GM10847 (cell line): Measurements from ENCODE around the gene FNDC5.

Source experiments
- POLR2A ChIP-seq: IDR thresholded peaks from 2 replicates; pipeline ENCODE4 v1.6.1; 2011; ENCODE audit not compliant: insufficient read length; ENCODE audit errors: extremely low read depth

FNDC5 gene

DNA sequence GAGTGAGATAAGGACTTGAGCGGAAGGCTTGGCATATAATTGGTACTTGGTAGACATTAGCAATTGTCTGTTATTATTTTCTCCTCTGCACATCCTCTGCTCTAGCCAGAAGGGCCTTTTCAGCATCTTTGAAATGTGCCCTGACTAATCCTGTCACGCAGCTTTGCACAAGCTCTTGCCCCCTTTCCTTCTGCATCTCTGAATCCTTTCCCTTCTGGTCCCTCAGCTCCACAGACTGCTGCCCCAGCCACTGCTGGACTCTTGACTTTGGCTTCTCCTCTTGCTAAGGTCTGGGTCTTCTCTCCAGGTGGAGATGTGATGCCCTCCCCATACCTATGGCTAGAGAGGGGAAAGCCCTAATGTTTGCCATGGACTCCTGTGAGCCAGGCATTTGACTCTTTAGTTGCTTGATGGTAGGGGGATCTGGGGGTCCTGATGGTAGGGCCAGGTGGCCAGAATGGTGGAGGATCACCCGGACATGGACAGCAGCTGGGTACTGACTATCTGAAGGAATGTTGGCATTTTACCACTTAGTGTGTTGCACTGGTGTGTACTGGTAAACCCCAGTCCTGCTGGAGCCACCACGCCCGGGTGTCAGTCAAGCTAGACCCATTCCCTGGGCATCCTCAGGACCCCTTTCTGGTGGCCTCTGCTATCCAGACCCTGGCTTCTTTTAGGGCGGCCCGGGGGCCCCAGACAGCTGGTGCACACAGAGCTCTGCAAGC, 20.0 kb upstream of the FNDC5 start:
- no peak for TF ChIP-seq POLR2A

DNA sequence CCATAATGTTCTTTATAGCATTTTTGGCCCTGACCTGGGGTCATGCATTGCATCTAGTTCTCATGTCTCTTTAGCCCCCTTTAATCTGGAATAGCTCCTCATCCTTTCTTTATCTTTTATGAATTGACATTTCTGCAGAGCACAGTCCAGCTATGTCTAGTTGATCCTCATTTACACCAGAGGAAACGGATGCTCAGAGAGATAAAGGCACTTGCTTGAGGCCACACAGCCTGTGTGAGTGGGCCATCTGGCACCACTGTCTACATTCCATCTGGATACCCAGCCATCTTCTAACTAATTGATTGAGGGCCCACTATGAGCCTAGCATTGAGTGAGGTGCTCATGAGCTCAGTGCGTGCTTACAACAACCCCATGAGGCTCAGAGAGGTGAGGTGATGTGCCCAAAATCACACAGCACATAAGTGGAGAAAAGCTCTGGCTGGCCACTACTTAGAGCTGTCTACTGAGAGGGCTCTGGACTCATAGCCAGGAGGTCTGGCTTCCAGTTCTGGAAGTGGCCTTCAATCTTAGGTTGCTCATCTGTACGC, 19.1 kb upstream of the FNDC5 start:
- TF ChIP-seq POLR2A = no peak

DNA sequence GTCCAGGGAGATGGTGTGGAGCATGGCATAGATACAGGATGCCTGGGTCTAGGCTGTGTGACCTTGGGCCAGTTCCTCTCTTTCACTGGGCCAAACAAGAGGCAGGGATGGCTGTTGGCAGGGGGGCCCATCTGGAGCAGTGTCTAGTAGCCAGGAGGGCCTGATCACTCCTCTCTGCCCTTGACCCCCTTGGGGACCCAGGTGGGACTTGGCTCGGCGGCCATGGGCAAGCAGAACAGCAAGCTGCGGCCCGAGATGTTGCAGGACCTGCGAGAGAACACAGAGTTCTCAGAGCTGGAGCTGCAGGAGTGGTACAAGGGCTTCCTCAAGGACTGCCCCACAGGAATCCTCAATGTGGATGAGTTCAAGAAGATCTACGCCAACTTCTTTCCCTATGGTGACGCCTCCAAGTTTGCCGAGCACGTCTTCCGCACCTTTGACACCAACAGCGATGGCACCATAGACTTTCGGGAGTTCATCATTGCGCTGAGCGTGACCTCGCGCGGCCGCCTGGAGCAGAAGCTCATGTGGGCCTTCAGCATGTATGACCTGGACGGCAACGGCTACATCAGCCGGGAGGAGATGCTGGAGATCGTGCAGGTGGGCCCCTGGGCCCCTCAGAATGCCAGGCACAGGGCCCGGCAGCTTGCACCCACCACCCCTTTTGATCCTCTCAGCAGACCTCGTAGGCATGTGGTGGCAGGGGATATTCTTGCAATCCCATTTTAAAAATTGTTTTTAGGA, 18.1 kb upstream of the FNDC5 start:
- TF ChIP-seq POLR2A = no peak

DNA sequence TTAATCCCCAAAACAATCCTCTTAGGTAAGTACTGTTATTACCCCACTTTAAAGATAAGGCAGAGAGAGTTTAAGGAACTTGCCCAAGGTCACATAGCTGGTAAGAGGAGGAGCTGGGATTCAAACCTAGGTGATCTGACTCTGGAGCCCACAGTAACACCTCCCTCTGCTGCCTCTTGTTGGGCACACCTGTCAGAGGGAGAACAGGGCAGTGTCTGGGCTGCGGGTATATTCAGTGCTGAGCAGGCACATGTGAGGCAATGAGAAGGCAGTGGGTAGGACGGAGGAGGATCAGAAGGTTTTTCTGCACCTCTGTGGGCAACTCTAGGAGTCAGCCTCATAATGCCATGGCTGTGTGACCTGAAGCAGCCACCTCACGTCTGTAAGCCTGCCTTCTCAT, 17.4 kb upstream of the FNDC5 start:
- TF ChIP-seq POLR2A = no peak

DNA sequence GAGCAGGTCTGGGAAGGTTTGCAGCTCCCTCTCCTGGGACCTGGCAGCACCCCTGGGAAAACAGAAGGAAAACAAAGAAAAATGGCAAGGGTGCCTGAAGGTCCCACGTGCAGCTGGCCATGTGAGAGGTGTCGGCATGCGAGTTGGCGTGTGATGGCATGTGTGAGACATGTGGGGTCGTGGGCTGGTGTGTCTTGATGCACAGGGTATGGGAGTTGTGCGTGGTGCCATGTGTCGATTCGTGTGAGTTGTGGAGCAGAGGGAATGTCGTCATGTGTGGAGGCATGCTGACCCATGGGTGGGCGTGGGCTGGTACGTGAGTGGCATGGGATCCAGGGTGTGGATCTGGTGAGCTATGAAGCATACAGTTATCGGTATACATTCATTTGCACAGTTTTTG, 16.9 kb upstream of the FNDC5 start:
- no peak for TF ChIP-seq POLR2A

DNA sequence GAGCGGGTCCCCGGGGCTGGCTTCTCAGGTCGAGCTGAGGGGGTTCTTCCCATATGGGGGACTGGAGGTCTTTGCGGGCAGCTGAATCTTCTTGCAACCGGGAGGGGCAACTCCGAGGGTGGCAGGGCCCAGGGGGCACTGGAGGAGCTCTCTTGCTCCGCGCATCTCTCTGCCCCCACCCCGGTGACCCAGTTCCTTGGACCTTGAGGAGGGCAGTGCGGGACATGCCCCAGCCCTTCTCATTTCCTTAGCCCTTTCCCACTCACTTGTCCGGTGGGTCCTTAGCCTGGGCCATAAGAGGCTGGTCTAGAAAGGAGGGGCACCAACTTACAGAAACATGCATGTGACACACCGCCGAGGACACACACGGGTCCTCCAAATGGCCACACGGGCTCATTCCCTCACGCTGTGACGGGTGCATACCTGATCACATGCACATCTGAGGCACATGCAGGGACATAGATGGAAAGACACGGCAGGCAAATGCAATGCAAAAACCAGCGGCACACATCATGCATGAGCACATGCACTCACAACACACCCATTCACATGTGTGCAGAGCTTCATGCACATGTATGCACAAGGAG, 16.2 kb upstream of the FNDC5 start:
- no peak for TF ChIP-seq POLR2A

DNA sequence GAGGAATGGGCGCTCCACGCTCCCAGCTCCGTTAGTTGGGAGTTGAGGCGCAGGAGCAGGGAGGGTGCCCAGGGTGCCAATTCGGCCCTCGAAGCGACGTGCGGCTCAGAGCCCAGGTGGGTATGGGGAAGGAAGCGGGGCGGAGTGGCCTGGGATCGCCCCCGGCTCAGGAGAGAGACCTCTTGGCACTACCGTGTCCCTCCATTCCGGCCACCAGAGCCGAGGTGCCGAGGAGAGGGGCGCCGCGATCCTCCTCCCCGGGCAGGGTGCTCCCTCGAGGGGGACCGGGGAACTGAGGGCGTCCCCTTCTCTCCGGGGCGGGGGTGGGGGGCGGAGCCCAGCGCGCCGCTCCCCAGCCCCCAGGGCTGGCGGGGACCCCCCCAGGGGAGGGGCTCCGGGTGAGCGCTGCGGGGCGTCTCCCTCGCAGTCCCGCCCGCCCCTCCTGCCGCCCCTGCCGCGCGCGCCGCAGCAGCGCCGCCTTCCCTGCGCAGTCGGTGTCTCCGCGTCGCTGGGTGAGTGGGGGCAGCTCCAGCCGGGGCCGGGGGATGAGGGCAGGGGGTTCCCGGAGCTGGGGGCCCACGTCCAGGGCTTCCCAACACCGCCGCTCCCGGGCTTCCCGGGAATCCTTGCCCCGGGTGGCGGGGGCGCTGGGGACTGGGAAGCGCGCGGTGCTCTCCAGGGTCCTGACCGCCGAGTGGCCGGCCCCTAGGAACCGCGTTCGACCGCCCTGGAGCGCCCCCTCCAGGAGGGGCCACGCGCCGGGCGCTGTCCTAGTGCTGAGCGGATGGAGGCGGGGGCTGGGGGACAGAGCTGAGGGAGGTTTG, 15.5 kb upstream of the FNDC5 start, which contains the start of gene HPCA:
TSS of gene HPCA (plus strand) at position 488 of the 824 bp plus-strand sequence. CDS start 2,408 bp downstream, outside the sequence.
- TF ChIP-seq POLR2A = no peak

DNA sequence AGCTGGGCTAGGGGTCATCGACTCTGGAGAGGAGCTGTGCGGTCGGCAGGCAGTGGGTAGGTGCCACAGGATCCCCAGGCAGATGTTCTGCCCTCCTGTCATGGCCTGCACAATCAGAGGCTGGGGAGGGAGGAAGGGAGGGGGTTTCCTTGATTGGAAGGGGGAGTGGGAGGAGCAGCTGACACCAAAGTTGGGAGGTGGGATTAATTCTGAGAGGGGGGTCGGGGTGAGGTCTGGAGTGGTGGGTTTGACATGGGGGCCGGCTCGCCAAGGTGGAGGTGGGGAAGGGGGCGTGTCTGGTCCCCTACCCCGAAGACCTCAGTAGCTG, 14.9 kb upstream of the FNDC5 start:
- TF ChIP-seq POLR2A = no peak

DNA sequence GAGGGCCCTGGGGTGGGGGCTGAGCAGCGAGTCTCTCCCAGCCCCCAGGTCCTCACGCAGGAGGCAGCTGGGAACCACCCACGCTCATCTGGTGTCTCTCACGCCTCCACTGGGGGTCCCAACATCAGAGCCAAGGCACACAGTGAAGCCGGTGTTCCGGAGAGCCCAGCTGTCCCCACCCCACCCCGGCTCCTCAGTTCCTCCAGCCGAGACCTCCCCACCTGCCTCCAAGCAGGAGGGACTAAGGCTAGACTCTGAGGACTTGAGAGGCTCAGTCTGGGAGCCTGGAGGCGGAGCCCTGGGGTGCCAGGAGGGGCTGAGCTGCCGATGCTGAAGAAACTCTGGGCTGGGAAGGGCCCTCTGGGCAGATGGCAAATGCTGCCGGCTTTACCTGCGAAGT, 14.0 kb upstream of the FNDC5 start:
- TF ChIP-seq POLR2A = no peak

DNA sequence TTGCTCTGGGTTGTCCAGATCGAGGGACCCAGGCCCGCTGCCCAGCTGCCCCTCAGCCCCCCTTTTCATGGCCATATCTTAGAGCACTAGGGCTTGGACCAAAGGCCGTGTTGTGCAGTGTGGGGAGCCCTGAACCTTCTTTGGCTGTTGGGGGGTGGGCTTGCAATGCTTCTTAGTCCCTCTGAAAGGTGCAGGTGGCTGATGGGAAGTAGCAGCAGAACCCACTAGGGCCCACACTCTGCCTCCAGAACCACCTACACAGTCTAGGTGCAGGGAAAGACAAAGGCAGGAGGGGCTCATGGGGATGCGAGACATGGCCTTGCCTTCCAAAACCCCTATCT, 13.3 kb upstream of the FNDC5 start:
- no peak for TF ChIP-seq POLR2A

DNA sequence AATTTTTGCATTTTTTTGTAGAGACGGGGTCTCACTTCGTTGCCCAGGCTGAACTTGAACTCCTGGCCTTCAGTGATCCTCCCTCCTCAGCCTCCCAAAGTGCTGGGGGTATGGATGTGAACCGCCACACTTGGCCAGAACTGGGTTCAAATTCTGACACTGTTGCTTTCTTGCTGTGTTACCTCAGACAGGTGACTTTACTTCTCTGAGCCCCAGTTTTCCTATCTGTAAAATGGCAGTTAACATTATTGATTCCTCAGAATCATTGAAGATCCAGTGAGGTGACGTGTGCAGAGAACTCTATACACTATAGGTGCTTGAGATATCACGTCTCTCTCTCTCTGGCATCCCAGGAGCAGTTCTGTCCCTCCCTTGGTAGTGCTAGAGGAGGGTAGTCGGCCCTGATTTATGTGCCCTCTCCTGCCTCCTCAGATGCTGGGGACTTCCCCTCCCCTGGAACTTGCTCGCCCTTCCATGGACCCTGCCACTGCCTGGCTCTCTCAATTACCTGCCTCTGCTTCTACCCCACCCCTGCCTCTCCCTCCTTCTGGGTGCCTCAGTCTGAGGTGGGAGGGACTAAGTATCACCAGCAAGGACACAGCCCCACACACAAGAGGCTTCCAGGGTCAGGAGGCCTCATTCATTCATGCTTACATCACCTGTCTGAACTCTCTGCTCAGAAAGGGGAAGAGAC, 12.8 kb upstream of the FNDC5 start:
- no peak for TF ChIP-seq POLR2A

DNA sequence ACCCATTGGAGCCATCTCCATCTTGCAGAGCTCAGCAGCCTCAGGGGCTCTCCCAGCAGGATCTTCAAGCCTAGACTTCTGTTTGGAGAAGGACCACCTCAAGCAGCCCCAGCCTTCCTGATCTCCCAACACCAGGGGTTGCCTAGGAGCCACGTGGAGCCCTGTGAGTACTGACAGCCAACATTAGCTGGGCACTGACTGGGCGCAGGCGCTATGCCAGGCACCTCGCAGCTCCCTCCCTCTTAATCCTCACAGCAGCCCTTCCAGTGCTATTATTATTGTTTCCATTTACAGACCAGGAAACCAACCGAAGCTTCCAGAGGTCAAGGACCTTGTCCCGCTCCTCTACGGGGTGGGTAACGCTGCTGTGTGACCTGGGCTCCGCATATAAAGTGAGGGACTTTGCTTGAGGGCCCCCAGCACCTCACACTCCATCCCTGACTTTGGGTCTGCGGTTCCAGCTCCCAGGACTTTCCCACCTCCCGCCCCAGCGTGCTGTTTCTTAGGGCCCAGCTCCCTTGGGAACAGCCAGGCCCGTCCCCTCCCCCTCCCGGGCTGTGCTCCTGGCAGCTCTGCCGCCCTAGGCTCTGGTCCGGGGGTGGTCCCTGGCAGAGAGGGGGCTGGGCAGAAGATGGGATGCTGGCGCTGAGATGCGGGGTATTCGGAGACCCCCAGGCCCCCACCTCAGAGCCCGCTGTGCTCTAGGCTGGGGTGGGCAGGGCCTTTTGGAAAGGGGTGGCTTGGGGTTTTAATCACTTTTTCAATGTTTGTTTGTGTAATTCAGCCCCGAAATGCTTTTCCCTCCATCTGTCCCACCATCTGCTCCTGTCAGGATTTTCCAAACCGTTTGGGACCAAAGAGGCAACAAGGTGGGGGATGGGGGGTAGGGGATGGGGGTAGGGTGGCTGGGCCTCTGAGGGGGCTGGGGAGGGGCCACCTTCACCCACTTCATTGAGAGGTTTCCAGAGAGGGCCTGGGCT, 11.4 kb upstream of the FNDC5 start:
- TF ChIP-seq POLR2A = no peak

DNA sequence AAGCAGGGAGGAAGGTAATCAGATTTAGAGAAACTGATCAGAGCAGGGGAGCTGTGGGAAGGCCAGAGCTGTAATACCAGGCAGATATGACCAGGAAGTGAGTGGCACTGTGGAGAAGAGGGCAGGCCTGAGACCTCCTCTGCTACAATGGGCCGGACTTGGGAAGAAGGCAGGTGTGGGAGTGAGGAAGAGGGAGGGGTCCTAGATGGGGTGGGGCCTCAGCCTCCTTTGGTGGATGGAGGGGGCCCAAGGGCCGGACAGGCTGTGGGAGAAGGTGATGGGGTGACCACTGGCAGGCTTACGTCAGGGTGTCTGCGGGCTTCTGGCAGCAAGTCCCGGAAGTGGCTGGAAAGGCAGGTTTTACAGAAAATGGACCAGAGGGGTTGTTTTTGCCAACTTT, 10.6 kb upstream of the FNDC5 start:
- no peak for TF ChIP-seq POLR2A

DNA sequence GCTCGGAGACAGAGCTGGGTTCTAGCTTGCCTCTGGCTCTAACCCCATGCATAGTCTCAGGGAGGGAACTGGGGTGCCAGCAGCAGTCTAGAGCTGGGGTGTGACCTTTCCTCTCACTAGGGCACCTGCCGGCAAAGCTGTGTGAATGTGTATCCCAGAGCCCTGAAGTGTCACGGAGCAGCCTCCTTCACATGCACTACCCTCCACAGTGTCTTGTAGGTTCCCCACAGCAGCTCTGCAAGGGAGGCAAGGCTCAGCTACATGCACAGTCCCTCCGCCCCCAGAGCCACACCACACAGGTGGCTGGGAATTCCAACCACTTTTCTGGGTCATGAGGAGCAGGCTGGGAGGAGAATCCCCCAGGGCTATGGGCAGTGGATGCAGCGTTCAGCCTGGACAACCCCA, 7.9 kb upstream of the FNDC5 start:
- no peak for TF ChIP-seq POLR2A

DNA sequence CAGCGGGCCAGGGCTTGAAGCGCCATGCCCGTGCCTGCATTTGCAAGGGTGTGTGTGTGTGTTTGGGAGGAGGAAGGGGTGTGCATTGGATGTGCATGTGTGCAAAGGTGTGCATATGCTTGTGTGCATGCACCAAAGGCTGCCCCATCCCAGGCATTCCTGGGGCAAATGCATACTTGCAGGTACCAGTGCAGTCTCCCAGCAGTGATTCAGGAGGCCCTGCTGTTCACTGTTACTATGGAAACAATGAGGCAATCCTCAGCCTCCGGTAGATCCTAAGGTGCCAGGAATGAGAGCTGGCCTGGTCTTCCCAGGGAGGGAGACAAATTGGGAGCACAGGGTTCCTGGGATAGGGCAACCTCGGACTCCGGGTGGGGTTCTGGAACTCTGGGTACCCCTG, 7.5 kb upstream of the FNDC5 start:
- no peak for TF ChIP-seq POLR2A
